ENCODE results near the gene ATP11A.

Gene ATP11A

GRCh38 chr13:112715210-112715609 is 25.4 kb downstream of the ATP11A start:
- Mint-ChIP-seq H3K9me3 (no peaks in the 10 kb centered on the region), H3K4me3 (no peak overlapping the region), H3K4me1 (peaks cover 2% of the 10 kb centered on the region), H3K36me3 (peaks cover 3% of the 10 kb centered on the region), H3K27ac (no peak overlapping the region), H3K27me3 (no peaks in the 10 kb centered on the region)
- CTCF ChIA-PET = no interaction called here
- no peak for DNase-seq

GRCh38 chr13:112715715-112716460 is 26.1 kb downstream of the ATP11A start:
- CTCF ChIA-PET = no interaction called here
- DNase-seq = no peak
- Mint-ChIP-seq H3K36me3 (peaks cover 3% of the 10 kb centered on the region), H3K27me3 (no peaks in the 10 kb centered on the region), H3K9me3 (no peaks in the 10 kb centered on the region), H3K4me1 (peaks cover 2% of the 10 kb centered on the region), H3K27ac (no peak overlapping the region), H3K4me3 (no peak overlapping the region)

GRCh38 chr13:112716461-112716820 is 26.6 kb downstream of the ATP11A start:
- DNase-seq = no peak
- H3K27me3 Mint-ChIP-seq = no peaks in the 10 kb centered on the region
- H3K4me3 Mint-ChIP-seq = no peak overlapping the region
- H3K9me3 Mint-ChIP-seq = no peaks in the 10 kb centered on the region
- CTCF ChIA-PET = no interaction called here
- H3K4me1 Mint-ChIP-seq = peaks cover 2% of the 10 kb centered on the region
- peaks cover 3% of the 10 kb centered on the region for H3K36me3 Mint-ChIP-seq
- no peak overlapping the region for H3K27ac Mint-ChIP-seq

- no peaks in the 10 kb centered on the region for H3K27me3 Mint-ChIP-seq
- DNase-seq = no peak
- H3K36me3 Mint-ChIP-seq = peaks cover 3% of the 10 kb centered on the region
- H3K27ac Mint-ChIP-seq = no peak overlapping the region
- peaks cover 2% of the 10 kb centered on the region for H3K4me1 Mint-ChIP-seq
- H3K9me3 Mint-ChIP-seq = no peaks in the 10 kb centered on the region
- CTCF ChIA-PET = no interaction called here
- H3K4me3 Mint-ChIP-seq = no peak overlapping the region
Measured at GRCh38 chr13:112716841-112717520, 27.1 kb downstream of the ATP11A start.

- Mint-ChIP-seq H3K4me3 (no peak overlapping the region), H3K27ac (no peak overlapping the region), H3K36me3 (peaks cover 3% of the 10 kb centered on the region), H3K9me3 (no peaks in the 10 kb centered on the region), H3K4me1 (peaks cover 5% of the 10 kb centered on the region), H3K27me3 (no peaks in the 10 kb centered on the region)
- CTCF ChIA-PET = no interaction called here
- DNase-seq = no peak
Measured at GRCh38 chr13:112718318-112718717, 28.5 kb downstream of the ATP11A start.

GRCh38 chr13:112719016-112719415 is 29.2 kb downstream of the ATP11A start:
- H3K4me1 Mint-ChIP-seq = peaks cover 10% of the 10 kb centered on the region
- H3K27ac Mint-ChIP-seq = no peak overlapping the region
- no peaks in the 10 kb centered on the region for H3K27me3 Mint-ChIP-seq
- peaks cover 3% of the 10 kb centered on the region for H3K36me3 Mint-ChIP-seq
- H3K4me3 Mint-ChIP-seq = no peak overlapping the region
- DNase-seq = no peak
- no peaks in the 10 kb centered on the region for H3K9me3 Mint-ChIP-seq
- CTCF ChIA-PET = no interaction called here

GRCh38 chr13:112719556-112719955 is 29.7 kb downstream of the ATP11A start:
- Mint-ChIP-seq H3K9me3 (no peaks in the 10 kb centered on the region), H3K4me1 (peaks cover 10% of the 10 kb centered on the region), H3K27ac (no peak overlapping the region), H3K27me3 (no peaks in the 10 kb centered on the region), H3K36me3 (peaks cover 3% of the 10 kb centered on the region), H3K4me3 (no peak overlapping the region)
- DNase-seq = no peak
- CTCF ChIA-PET = no interaction called here

GRCh38 chr13:112720251-112720650 is 30.4 kb downstream of the ATP11A start:
- H3K27ac Mint-ChIP-seq = no peak overlapping the region
- no peak overlapping the region for H3K4me3 Mint-ChIP-seq

GRCh38 chr13:112720814-112721197 is 31.0 kb downstream of the ATP11A start:
- Mint-ChIP-seq H3K27ac (no peak overlapping the region), H3K4me3 (no peak overlapping the region), H3K4me1 (peaks cover 21% of the 10 kb centered on the region), H3K27me3 (no peaks in the 10 kb centered on the region), H3K9me3 (no peaks in the 10 kb centered on the region), H3K36me3 (peaks cover 1% of the 10 kb centered on the region)
- DNase-seq = no peak
- CTCF ChIA-PET = no interaction called here

More at GRCh38 chr13:112720251-112720650, 30.4 kb downstream of the ATP11A start:
- Mint-ChIP-seq H3K36me3 (peaks cover 1% of the 10 kb centered on the region), H3K9me3 (no peaks in the 10 kb centered on the region), H3K27me3 (no peaks in the 10 kb centered on the region), H3K4me1 (peaks cover 15% of the 10 kb centered on the region)
- CTCF ChIA-PET = no interaction called here
- no peak for DNase-seq

GRCh38 chr13:112721198-112722104 is 31.6 kb downstream of the ATP11A start:
- no peak for DNase-seq
- Mint-ChIP-seq H3K36me3 (peaks cover 1% of the 10 kb centered on the region), H3K27ac (no peak overlapping the region), H3K27me3 (no peaks in the 10 kb centered on the region), H3K4me3 (no peak overlapping the region), H3K4me1 (peaks cover 27% of the 10 kb centered on the region), H3K9me3 (no peaks in the 10 kb centered on the region)
- CTCF ChIA-PET = no interaction called here

GRCh38 chr13:112722433-112723263 is 32.8 kb downstream of the ATP11A start:
- CTCF ChIA-PET = no interaction called here
- H3K4me3 Mint-ChIP-seq = no peak overlapping the region
- peak overlapping the region; percentile 6 for H3K27ac Mint-ChIP-seq
- no peak for DNase-seq
- peaks cover 1% of the 10 kb centered on the region for H3K36me3 Mint-ChIP-seq
- H3K27me3 Mint-ChIP-seq = no peaks in the 10 kb centered on the region
- peaks cover 39% of the 10 kb centered on the region for H3K4me1 Mint-ChIP-seq
- no peaks in the 10 kb centered on the region for H3K9me3 Mint-ChIP-seq

GRCh38 chr13:112723771-112724170 is 33.9 kb downstream of the ATP11A start:
- H3K9me3 Mint-ChIP-seq = no peaks in the 10 kb centered on the region
- CTCF ChIA-PET = no interaction called here
- H3K36me3 Mint-ChIP-seq = peaks cover 1% of the 10 kb centered on the region
- no peak for DNase-seq
- H3K27me3 Mint-ChIP-seq = no peaks in the 10 kb centered on the region
- H3K4me1 Mint-ChIP-seq = peaks cover 40% of the 10 kb centered on the region
- H3K4me3 Mint-ChIP-seq = no peak overlapping the region
- H3K27ac Mint-ChIP-seq = peak overlapping the region; percentile 19

- H3K27ac Mint-ChIP-seq = no peak overlapping the region
- CTCF ChIA-PET = no interaction called here
- H3K36me3 Mint-ChIP-seq = peaks cover 1% of the 10 kb centered on the region
- H3K4me3 Mint-ChIP-seq = no peak overlapping the region
- H3K27me3 Mint-ChIP-seq = no peaks in the 10 kb centered on the region
- H3K4me1 Mint-ChIP-seq = peaks cover 40% of the 10 kb centered on the region
- DNase-seq = no peak
- no peaks in the 10 kb centered on the region for H3K9me3 Mint-ChIP-seq
Measured at GRCh38 chr13:112724788-112725345, 35.0 kb downstream of the ATP11A start.
